NB4 (cell line): ENCODE measurements around the gene KRT3.

Source experiments
- POLR2A ChIP-seq: IDR thresholded peaks from 2 replicates; pipeline ENCODE4 v1.6.1; 2011; ENCODE audit warnings: mild to moderate bottlenecking; ENCODE audit not compliant: insufficient read length; ENCODE audit errors: extremely low read depth
- TF ChIP-seq, protein P1 (sequence below): IDR thresholded peaks from one replicate; pipeline ENCODE4 v1.5.1; 2012; ENCODE audit warnings: low read depth, low read length
- TF ChIP-seq, protein P2 (sequence below): IDR thresholded peaks from 2 replicates; pipeline ENCODE4 v1.6.1; 2011; ENCODE audit warnings: low read depth, low read length

DNA sequence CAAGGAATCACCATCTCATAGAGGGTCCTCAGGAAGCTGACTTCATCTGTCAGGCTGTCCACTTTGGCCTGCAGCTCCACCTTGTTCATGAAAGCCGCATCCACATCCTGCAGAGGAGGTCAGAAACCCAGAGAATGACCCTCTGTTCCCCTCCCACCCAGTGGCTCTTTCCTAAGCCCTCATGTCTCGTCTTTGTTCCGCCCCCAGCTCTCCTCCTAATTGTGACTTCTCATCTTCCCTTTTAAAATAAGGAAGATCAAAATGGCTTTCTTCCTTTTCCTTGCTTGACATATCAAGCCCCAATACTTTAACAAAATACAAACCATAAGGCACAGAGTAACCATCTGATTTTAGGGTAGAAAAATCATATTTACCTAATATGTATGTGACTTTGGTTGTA lies 23.1 kb downstream of the KRT3 start:
- no peak for TF ChIP-seq POLR2A
- TF ChIP-seq, protein P1, sequence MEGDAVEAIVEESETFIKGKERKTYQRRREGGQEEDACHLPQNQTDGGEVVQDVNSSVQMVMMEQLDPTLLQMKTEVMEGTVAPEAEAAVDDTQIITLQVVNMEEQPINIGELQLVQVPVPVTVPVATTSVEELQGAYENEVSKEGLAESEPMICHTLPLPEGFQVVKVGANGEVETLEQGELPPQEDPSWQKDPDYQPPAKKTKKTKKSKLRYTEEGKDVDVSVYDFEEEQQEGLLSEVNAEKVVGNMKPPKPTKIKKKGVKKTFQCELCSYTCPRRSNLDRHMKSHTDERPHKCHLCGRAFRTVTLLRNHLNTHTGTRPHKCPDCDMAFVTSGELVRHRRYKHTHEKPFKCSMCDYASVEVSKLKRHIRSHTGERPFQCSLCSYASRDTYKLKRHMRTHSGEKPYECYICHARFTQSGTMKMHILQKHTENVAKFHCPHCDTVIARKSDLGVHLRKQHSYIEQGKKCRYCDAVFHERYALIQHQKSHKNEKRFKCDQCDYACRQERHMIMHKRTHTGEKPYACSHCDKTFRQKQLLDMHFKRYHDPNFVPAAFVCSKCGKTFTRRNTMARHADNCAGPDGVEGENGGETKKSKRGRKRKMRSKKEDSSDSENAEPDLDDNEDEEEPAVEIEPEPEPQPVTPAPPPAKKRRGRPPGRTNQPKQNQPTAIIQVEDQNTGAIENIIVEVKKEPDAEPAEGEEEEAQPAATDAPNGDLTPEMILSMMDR: no peak
- TF ChIP-seq, protein P2, sequence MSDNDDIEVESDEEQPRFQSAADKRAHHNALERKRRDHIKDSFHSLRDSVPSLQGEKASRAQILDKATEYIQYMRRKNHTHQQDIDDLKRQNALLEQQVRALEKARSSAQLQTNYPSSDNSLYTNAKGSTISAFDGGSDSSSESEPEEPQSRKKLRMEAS: no peak
